ENCODE results near the gene CERK. TPM values are rescaled to one million over a fixed set of nuclear protein-coding genes. Genes with fewer than 3 reads are reported as not detected.

The CERK gene
- total RNA-seq, 1 donor from 2014 or later, result 29.5 TPM

GRCh38 chr22:46769191-46769675 lies 31.2 kb upstream of the CERK start:
- no peak for FAIRE-seq
- no peak for TF ChIP-seq CTCF (IDR thresholded peaks at IDR 0.05; ENCODE audit: insufficient read depth, low read length, severe bottlenecking)

GRCh38 chr22:46767249-46767985 lies 29.4 kb upstream of the CERK start:
- DNase-seq (ENCODE audit: low read depth) (no peak), FAIRE-seq (no peak)
- no peak for TF ChIP-seq CTCF (IDR thresholded peaks at IDR 0.05; ENCODE audit: insufficient read depth, low read length, severe bottlenecking)
- Histone ChIP-seq H3K36me3 (ENCODE audit: control insufficient read depth, insufficient read depth, low read length) (peaks cover 4% of the 10 kb centered on the region), H3K4me3 (ENCODE audit: low read depth, low read length) (no peak overlapping the region), H3K27me3 (ENCODE audit: control insufficient read depth, insufficient read depth, low read length) (no peaks in the 10 kb centered on the region)

More at GRCh38 chr22:46769191-46769675, 31.2 kb upstream of the CERK start:
- no peak for DNase-seq (ENCODE audit: low read depth)
- Histone ChIP-seq H3K4me3 (ENCODE audit: low read depth, low read length) (no peak overlapping the region), H3K27me3 (ENCODE audit: control insufficient read depth, insufficient read depth, low read length) (no peaks in the 10 kb centered on the region), H3K36me3 (ENCODE audit: control insufficient read depth, insufficient read depth, low read length) (peaks cover 5% of the 10 kb centered on the region)

- no peak for FAIRE-seq
Measured at GRCh38 chr22:46766611-46767010, 28.6 kb upstream of the CERK start.

GRCh38 chr22:46764779-46765485 lies 26.9 kb upstream of the CERK start:
- Histone ChIP-seq H3K4me3 (ENCODE audit: low read depth, low read length) (no peak overlapping the region), H3K36me3 (ENCODE audit: control insufficient read depth, insufficient read depth, low read length) (peaks cover 4% of the 10 kb centered on the region), H3K27me3 (ENCODE audit: control insufficient read depth, insufficient read depth, low read length) (no peaks in the 10 kb centered on the region)
- no peak for DNase-seq (ENCODE audit: low read depth)
- no peak for FAIRE-seq
- no peak for TF ChIP-seq CTCF (IDR thresholded peaks at IDR 0.05; ENCODE audit: insufficient read depth, low read length, severe bottlenecking)

More at GRCh38 chr22:46766611-46767010, 28.6 kb upstream of the CERK start:
- Histone ChIP-seq H3K27me3 (ENCODE audit: control insufficient read depth, insufficient read depth, low read length) (no peaks in the 10 kb centered on the region), H3K36me3 (ENCODE audit: control insufficient read depth, insufficient read depth, low read length) (peaks cover 4% of the 10 kb centered on the region), H3K4me3 (ENCODE audit: low read depth, low read length) (no peak overlapping the region)
- no peak for DNase-seq (ENCODE audit: low read depth)
- no peak for TF ChIP-seq CTCF (IDR thresholded peaks at IDR 0.05; ENCODE audit: insufficient read depth, low read length, severe bottlenecking)

GRCh38 chr22:46764140-46764680 lies 26.2 kb upstream of the CERK start:
- FAIRE-seq (no peak), DNase-seq (ENCODE audit: low read depth) (no peak)
- Histone ChIP-seq H3K4me3 (ENCODE audit: low read depth, low read length) (no peak overlapping the region), H3K36me3 (ENCODE audit: control insufficient read depth, insufficient read depth, low read length) (peaks cover 4% of the 10 kb centered on the region), H3K27me3 (ENCODE audit: control insufficient read depth, insufficient read depth, low read length) (no peaks in the 10 kb centered on the region)
- TF ChIP-seq CTCF (IDR thresholded peaks at IDR 0.05; ENCODE audit: insufficient read depth, low read length, severe bottlenecking), result no peak
